Testis (tissue), 3 donors: Measurements from ENCODE around the gene RARG. TPM values are rescaled to one million over a fixed set of nuclear protein-coding genes. Genes with fewer than 3 reads are reported as not detected.

ENCODE experiments used
- DNase-seq: peaks from one replicate; pipeline ENCODE4 v3.0.0-alpha.2; 2019
- H3K27ac ChIP-seq, 2 donors: fragments of 200-600 bp; sonication (generic); one replicate each; pipeline ENCODE4 v1.5.1; 2019
- H3K27me3 ChIP-seq: fragments of 200-600 bp; sonication (generic); one replicate; pipeline ENCODE4 v1.5.1; 2019
- H3K36me3 ChIP-seq: fragments of 200-600 bp; sonication (generic); one replicate; pipeline ENCODE4 v1.5.1; 2017; ENCODE audit warnings: low read depth; ENCODE audit errors: missing control alignments
- H3K4me1 ChIP-seq: fragments of 200-600 bp; sonication (generic); one replicate; pipeline ENCODE4 v1.5.1; 2019
- H3K4me3 ChIP-seq, 2 donors: fragments of 200-600 bp; sonication (generic); one replicate each; pipeline ENCODE4 v1.5.1; 2017 to 2019
- H3K9me3 ChIP-seq: fragments of 200-600 bp; sonication (generic); one replicate; pipeline ENCODE4 v1.5.1; 2017
- POLR2A ChIP-seq: fragments of 450-650 bp; IDR thresholded peaks from one replicate; pipeline ENCODE4 v1.6.1; 2017; ENCODE audit warnings: antibody characterized with exemption, mild to moderate bottlenecking, moderate library complexity
- WGBS, 2 donors: methylation state at CpG; one replicate each; pipeline ENCODE4 v1.1.5; 2018; 5-methylcytosine and 5-hydroxymethylcytosine counted together
- intact Hi-C: fragments of 100-400 bp; cut with DNase I; formaldehyde crosslinking; loops from one replicate; pipeline ENCODE4 v1.15.1; 2023; ENCODE audit warnings: low total_unique reads
- polyA plus RNA-seq: library from polyadenylated mRNA; stranded (reverse); fragments of 350-450 nt; fragmentation: Illumina TruSeq; extraction: RNeasy Lipid Tissue Mini Kit (QIAGEN cat#74804); gene quantifications from one replicate; pipeline ENCODE4 v1.2.3, GENCODE V29; 2014; ENCODE audit warnings: low read depth, low replicate concordance; ENCODE audit not compliant: insufficient read depth
- total RNA-seq, 2 donors: library from RNA; depleted of rRNA; stranded (reverse); fragments of >200 nt; gene quantifications; one replicate each; pipeline ENCODE4 v1.2.3, GENCODE V29; 2016
- TF ChIP-seq, protein P1 (sequence below), 3 experiments: fragments of 450-650 bp in 2 of 3; fragments of 200-600 bp in 1 of 3; sonication (generic) in 1 of 3; IDR thresholded peaks; one replicate each; pipeline ENCODE4 v1.5.1; 2016 to 2019; ENCODE audit warnings: antibody characterized with exemption in 3 of 3, mild to moderate bottlenecking in 2 of 3, moderate library complexity in 1 of 3

The RARG gene
- total and polyA plus RNA-seq, 3 donors from 2014 or later = 12.1 to 13.6 (median 12.5) TPM

- 74 to 79% methylated on average over 17 to 19 of the region's 19 CpGs for WGBS, 2 donors
- Histone ChIP-seq H3K4me1 (peaks cover 15% of the 10 kb centered on the region), H3K27me3 (no peaks in the 10 kb centered on the region), H3K9me3 (no peaks in the 10 kb centered on the region), H3K36me3 (no peaks in the 10 kb centered on the region), H3K4me3 (no peak overlapping the region), H3K27ac (peak overlapping the region in 1 of 2 donors; percentile 79)
- DNase-seq = no peak
- TF ChIP-seq, protein P1, sequence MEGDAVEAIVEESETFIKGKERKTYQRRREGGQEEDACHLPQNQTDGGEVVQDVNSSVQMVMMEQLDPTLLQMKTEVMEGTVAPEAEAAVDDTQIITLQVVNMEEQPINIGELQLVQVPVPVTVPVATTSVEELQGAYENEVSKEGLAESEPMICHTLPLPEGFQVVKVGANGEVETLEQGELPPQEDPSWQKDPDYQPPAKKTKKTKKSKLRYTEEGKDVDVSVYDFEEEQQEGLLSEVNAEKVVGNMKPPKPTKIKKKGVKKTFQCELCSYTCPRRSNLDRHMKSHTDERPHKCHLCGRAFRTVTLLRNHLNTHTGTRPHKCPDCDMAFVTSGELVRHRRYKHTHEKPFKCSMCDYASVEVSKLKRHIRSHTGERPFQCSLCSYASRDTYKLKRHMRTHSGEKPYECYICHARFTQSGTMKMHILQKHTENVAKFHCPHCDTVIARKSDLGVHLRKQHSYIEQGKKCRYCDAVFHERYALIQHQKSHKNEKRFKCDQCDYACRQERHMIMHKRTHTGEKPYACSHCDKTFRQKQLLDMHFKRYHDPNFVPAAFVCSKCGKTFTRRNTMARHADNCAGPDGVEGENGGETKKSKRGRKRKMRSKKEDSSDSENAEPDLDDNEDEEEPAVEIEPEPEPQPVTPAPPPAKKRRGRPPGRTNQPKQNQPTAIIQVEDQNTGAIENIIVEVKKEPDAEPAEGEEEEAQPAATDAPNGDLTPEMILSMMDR (IDR thresholded peaks at IDR 0.05) = no peak
- TF ChIP-seq POLR2A = no peak
- intact Hi-C loops = loop anchor here (5.0 to 10.0 kb wide), 2 partner anchors 35 to 58 kb away; a partner anchor contains a TSS
These were observed 14.7 kb downstream of the RARG start for GRCh38 chr12:53217051-53217930.

- no peak for DNase-seq
- Histone ChIP-seq H3K27ac (no peak overlapping the region), H3K9me3 (no peaks in the 10 kb centered on the region), H3K4me1 (peaks cover 10% of the 10 kb centered on the region), H3K36me3 (no peaks in the 10 kb centered on the region), H3K4me3 (no peak overlapping the region), H3K27me3 (no peaks in the 10 kb centered on the region)
- 89 to 96% methylated on average over 4 to 8 of the region's 8 CpGs for WGBS, 2 donors
- intact Hi-C loops = loop anchor here (5.0 to 10.0 kb wide), 2 partner anchors 37 to 59 kb away; a partner anchor contains a TSS
- TF ChIP-seq POLR2A = no peak
- TF ChIP-seq, protein P1 (IDR thresholded peaks at IDR 0.05) = no peak
These were observed 16.5 kb downstream of the RARG start for GRCh38 chr12:53215497-53215896.

DNA sequence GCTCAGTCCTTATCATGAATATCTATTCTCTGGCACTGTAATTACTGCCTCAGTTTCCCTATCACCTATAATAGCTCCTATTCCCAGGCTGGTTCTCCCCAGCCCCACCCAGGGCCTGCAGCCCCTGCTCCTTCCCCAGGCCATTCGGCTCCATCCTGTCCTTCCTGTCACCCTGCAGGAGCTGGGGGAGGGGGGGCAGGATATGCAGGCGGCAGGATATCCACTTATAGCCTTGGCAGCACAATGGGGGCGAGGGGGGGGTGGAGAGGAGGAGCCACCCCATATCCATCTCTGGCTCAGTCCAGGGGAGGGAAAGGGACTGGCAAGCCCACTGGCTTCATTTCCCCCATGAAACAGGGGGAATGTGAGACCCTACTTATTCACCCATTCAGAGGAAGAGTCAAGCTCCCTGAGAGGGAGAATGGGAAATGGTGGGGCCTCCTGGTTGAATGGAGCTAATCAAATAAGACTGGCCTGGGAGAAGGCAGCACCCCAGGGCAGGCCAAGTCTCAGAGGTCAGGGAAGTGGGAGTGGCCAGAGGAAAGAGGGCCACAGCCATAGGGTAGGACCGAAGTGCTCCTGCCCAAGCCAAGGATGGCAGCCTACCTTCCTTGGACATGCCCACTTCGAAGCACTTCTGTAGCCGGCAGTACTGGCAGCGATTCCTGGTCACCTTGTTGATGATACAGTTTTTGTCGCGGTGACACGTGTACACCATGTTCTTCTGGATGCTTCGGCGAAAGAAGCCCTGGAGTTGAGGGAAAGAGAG lies 17.1 kb downstream of the RARG start:
- Histone ChIP-seq H3K36me3 (no peaks in the 10 kb centered on the region), H3K9me3 (no peaks in the 10 kb centered on the region), H3K27me3 (no peaks in the 10 kb centered on the region), H3K4me1 (peaks cover 10% of the 10 kb centered on the region), H3K27ac (no peak overlapping the region), H3K4me3 (no peak overlapping the region)
- no peak for DNase-seq
- no peak for TF ChIP-seq POLR2A
- TF ChIP-seq, protein P1 (IDR thresholded peaks at IDR 0.05) = no peak
- intact Hi-C loops = loop anchor here (5.0 to 10.0 kb wide), 2 partner anchors 37 to 60 kb away; a partner anchor contains a TSS
- WGBS, 2 donors = 82 to 85% methylated on average over 12 of the region's 12 CpGs

DNA sequence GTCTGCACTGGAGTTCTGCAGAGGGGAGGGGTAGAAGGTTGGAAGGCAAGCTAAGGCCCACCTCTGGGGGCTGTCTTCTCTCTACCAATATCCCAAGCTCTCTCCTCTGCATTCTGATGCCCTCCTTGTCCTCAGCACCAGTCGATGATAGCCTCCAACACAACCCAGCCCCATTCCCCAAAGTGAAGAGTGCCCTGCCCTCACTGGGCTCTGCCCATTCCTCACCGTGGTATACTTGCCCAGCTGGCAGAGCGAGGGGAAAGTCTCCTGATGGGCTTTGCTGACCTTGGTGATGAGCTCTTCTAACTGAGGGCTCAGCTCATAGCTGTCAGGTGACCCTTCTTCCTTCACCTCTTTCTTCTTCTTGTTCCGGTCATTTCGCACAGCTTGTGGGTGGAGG lies 17.8 kb downstream of the RARG start:
- intact Hi-C loops = loop anchor here (10.0 kb wide), 1 partner anchor 61 kb away; no protein-coding TSS in a partner anchor
- H3K27ac ChIP-seq = no peak overlapping the region
- 80 to 88% methylated on average over 5 of the region's 5 CpGs for WGBS, 2 donors
- H3K4me3 ChIP-seq = no peak overlapping the region
- H3K4me1 ChIP-seq = peaks cover 10% of the 10 kb centered on the region
- no peaks in the 10 kb centered on the region for H3K27me3 ChIP-seq
- H3K9me3 ChIP-seq = no peaks in the 10 kb centered on the region
- no peak for DNase-seq
- TF ChIP-seq POLR2A = no peak
- TF ChIP-seq, protein P1 (IDR thresholded peaks at IDR 0.05) = no peak
- no peaks in the 10 kb centered on the region for H3K36me3 ChIP-seq
